KMS-11 (cell line): ENCODE measurements around the gene ZNF609.

Experiments used
- H2AFZ ChIP-seq: fragments of 200-600 bp; sonication (generic); 2 replicates; pipeline ENCODE4 v1.6.1; 2016; ENCODE audit warnings: antibody characterized with exemption, mixed run types, low read depth
- H3K27ac ChIP-seq: fragments of 200-600 bp; sonication (generic); 2 replicates; pipeline ENCODE4 v1.6.1; 2016; ENCODE audit warnings: mild to moderate bottlenecking, mixed run types
- H3K27me3 ChIP-seq: fragments of 200-600 bp; sonication (generic); 2 replicates; pipeline ENCODE4 v1.6.1; 2017; ENCODE audit warnings: mild to moderate bottlenecking, low read depth, mixed run types, moderate library complexity; ENCODE audit not compliant: insufficient read depth
- H3K36me3 ChIP-seq: fragments of 200-600 bp; sonication (generic); 2 replicates; pipeline ENCODE4 v1.6.1; 2017; ENCODE audit warnings: mild to moderate bottlenecking, mixed run types; ENCODE audit not compliant: insufficient read depth
- H3K4me1 ChIP-seq: fragments of 200-600 bp; sonication (generic); 2 replicates; pipeline ENCODE4 v1.6.1; 2016; ENCODE audit warnings: mild to moderate bottlenecking, low read depth, mixed run types; ENCODE audit not compliant: poor library complexity, severe bottlenecking
- H3K4me2 ChIP-seq: fragments of 200-600 bp; sonication (generic); 2 replicates; pipeline ENCODE4 v1.7.0; 2016; ENCODE audit warnings: mild to moderate bottlenecking, mixed run types
- H3K4me3 ChIP-seq: fragments of 200-600 bp; sonication (generic); IDR thresholded peaks from 2 replicates; pipeline ENCODE4 v1.6.1; 2017; ENCODE audit warnings: low read depth, low read length, mixed read lengths; ENCODE audit not compliant: insufficient read depth
- H3K79me2 ChIP-seq: fragments of 200-600 bp; sonication (generic); 2 replicates; pipeline ENCODE4 v1.6.1; 2016; ENCODE audit warnings: low read depth, mixed run types; ENCODE audit not compliant: insufficient read depth
- H3K9ac ChIP-seq: fragments of 200-600 bp; sonication (generic); 2 replicates; pipeline ENCODE4 v1.6.1; 2016; ENCODE audit warnings: mild to moderate bottlenecking, mixed run types
- H4K20me1 ChIP-seq: fragments of 200-600 bp; sonication (generic); 2 replicates; pipeline ENCODE4 v1.6.1; 2016; ENCODE audit warnings: mild to moderate bottlenecking, mixed run types; ENCODE audit not compliant: insufficient read depth
- TF ChIP-seq, protein P1 (sequence below): fragments of 200-600 bp; sonication (generic); conservative IDR thresholded peaks from 2 replicates; pipeline ENCODE4 v1.6.1; 2017; ENCODE audit warnings: low read depth, mild to moderate bottlenecking, antibody characterized with exemption, low read length, moderate library complexity, mixed read lengths

Gene ZNF609

DNA sequence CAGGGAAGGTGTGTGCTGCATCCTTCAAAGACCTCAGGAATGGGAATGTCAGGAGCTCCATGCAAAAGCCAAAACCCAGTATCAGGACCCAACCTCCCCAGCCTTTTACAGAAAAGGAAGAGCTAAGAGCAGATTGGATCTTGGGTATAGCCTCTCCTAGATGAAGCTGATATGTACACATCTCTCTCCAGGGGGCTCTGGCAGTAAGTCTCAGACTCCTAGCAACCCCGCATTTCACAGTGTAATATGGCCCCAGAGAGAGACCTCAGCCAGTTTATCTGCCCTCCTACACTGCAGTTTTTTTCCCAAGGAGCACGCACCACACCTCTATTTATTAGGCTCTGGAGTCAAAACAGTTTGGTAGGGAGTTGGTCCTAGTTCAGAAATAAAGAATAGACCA lies 226.8 kb downstream of the ZNF609 start:
- Histone ChIP-seq H3K27me3 (no peaks in the 10 kb centered on the region), H3K4me1 (peaks cover 10% of the 10 kb centered on the region), H3K79me2 (no peaks in the 10 kb centered on the region), H2AFZ (no peak overlapping the region), H3K4me3 (no peak overlapping the region), H3K9ac (no peak overlapping the region), H3K27ac (no peak overlapping the region), H3K36me3 (no peaks in the 10 kb centered on the region), H3K4me2 (no peak overlapping the region), H4K20me1 (no peaks in the 10 kb centered on the region)
- TF ChIP-seq, protein P1, sequence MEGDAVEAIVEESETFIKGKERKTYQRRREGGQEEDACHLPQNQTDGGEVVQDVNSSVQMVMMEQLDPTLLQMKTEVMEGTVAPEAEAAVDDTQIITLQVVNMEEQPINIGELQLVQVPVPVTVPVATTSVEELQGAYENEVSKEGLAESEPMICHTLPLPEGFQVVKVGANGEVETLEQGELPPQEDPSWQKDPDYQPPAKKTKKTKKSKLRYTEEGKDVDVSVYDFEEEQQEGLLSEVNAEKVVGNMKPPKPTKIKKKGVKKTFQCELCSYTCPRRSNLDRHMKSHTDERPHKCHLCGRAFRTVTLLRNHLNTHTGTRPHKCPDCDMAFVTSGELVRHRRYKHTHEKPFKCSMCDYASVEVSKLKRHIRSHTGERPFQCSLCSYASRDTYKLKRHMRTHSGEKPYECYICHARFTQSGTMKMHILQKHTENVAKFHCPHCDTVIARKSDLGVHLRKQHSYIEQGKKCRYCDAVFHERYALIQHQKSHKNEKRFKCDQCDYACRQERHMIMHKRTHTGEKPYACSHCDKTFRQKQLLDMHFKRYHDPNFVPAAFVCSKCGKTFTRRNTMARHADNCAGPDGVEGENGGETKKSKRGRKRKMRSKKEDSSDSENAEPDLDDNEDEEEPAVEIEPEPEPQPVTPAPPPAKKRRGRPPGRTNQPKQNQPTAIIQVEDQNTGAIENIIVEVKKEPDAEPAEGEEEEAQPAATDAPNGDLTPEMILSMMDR, result no peak

DNA sequence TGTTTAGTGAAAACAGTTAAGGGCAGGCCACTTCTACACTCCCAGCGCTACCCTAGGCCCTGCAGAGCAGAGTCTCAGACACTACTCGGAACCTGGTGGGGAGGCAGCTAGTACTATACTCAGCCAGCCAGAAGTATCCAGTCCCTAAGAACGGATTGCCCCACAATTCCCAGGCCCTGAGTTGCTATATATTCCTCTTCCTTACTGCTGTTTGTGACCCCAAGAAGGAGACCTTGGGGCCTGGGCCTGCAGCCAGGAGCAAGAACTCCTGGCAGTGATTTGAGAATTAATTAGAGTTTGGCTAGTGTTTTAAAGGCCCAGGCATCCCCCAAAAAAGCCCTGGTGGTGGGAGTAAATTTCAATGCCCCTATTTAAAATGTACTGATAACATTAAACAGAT lies 227.3 kb downstream of the ZNF609 start:
- peaks cover 11% of the 10 kb centered on the region for H3K4me1 ChIP-seq
- no peaks in the 10 kb centered on the region for H3K27me3 ChIP-seq
- no peak overlapping the region for H3K9ac ChIP-seq
- no peaks in the 10 kb centered on the region for H3K36me3 ChIP-seq
- TF ChIP-seq, protein P1, result no peak
- no peak overlapping the region for H2AFZ ChIP-seq
- H3K4me3 ChIP-seq, result no peak overlapping the region
- no peak overlapping the region for H3K27ac ChIP-seq
- H4K20me1 ChIP-seq, result no peaks in the 10 kb centered on the region
- H3K79me2 ChIP-seq, result no peaks in the 10 kb centered on the region
- H3K4me2 ChIP-seq, result no peak overlapping the region

DNA sequence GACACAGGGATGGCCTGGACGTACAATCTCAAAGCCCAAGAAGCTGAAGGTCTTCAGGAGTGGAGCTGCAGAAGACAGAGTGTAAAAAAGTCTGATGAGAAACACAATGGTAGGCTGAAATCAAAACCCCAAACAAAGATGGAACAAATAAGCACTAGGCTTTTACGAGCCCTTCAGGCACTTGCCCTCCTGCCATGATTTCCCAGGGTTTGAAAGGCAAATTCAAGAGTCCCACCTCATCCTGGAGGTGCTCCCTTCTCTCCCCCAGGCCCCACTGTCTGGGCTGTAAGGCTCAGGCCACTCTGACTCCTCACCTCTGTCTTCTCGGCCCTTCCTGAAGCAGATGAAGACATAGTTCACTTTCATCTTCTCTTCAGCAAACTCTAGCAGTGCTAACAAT lies 228.4 kb downstream of the ZNF609 start:
- H3K27me3 ChIP-seq, result no peaks in the 10 kb centered on the region
- H3K79me2 ChIP-seq, result no peaks in the 10 kb centered on the region
- TF ChIP-seq, protein P1, result no peak
- H3K4me1 ChIP-seq, result peaks cover 17% of the 10 kb centered on the region
- no peaks in the 10 kb centered on the region for H3K36me3 ChIP-seq
- no peaks in the 10 kb centered on the region for H4K20me1 ChIP-seq
- H3K4me2 ChIP-seq, result no peak overlapping the region
- no peak overlapping the region for H3K9ac ChIP-seq
- no peak overlapping the region for H3K4me3 ChIP-seq
- H2AFZ ChIP-seq, result no peak overlapping the region
- no peak overlapping the region for H3K27ac ChIP-seq

DNA sequence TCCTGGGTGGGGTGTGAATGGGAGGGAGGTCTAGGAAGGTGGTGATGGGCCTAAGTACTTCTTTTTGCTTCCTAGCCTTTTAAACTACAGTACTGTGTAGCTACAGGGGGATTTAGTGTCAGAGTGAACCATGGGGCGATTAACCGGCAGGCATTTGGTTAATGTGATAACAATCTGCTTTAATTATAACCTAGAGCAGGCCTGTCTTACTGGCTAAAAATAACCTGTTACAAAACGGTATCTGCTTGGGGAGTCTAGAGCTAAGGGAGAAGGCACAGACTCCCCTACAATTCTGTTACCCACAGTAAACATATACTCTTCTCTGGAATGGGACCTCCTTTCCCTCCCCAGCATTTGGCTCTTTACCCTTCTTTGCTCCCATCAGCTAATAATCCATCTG lies 229.6 kb downstream of the ZNF609 start:
- no peaks in the 10 kb centered on the region for H4K20me1 ChIP-seq
- H3K4me3 ChIP-seq, result no peak overlapping the region
- no peaks in the 10 kb centered on the region for H3K27me3 ChIP-seq
- H3K27ac ChIP-seq, result no peak overlapping the region
- H3K79me2 ChIP-seq, result 0 out of 2 replicates have a peak, but pooled peaks cover 4% of the 10 kb centered on the region
- TF ChIP-seq, protein P1, result no peak
- no peak overlapping the region for H3K9ac ChIP-seq
- H3K36me3 ChIP-seq, result no peaks in the 10 kb centered on the region
- no peak overlapping the region for H2AFZ ChIP-seq
- no peak overlapping the region for H3K4me2 ChIP-seq
- H3K4me1 ChIP-seq, result peaks cover 17% of the 10 kb centered on the region
